Measurements from ENCODE around the gene GPRIN3. TPM values are rescaled to one million over a fixed set of nuclear protein-coding genes. Genes with fewer than 3 reads are reported as not detected.

Gene GPRIN3
- total RNA-seq, 2 donors from 2014 or later = 16.6 to 21.1 TPM

DNA sequence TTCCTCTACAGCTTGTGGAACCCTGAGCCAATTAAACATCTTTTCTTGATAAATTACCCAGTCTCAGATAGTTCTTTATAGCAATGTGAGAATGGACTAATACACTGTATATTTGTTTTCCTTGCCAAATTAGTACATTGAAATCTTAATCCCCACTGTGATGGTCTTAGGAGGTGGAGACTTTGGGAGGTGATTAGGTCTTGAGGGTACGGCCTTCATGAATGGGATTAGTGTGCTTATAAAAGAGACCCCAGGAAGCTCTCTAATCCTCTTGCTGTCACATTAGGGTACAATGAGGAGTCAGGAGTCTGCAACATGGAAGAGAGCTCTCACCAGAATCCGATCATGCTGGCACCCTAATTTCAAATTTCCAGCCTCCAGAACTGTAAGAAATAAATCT is 109.7 kb downstream of the GPRIN3 start:
- intact Hi-C loops (cut with DNase I, micrococcal nuclease) = no loop called here
- no peak for ATAC-seq
- no peak for DNase-seq

DNA sequence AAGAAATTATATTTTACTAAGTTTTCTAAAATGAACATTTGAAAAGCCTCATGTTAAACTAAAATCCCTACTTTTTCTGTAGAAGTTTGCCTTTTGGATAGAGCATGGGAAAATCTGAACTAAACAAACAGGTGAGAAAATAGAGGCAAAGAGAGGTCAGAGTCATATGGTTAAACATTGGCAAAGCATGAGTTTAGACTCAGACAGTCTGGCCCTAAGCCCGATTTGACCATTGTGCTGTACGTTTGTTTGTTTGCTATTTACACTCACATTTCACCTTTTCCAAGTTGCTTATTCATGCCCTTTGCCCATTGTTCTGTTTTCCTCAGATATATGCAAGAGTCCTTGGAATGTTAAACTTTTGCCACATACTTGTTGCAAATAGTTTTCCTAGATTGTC is 110.9 kb downstream of the GPRIN3 start:
- peak; percentile 90 for ATAC-seq
- no peak for DNase-seq
- intact Hi-C loops (cut with DNase I, micrococcal nuclease) = no loop called here

DNA sequence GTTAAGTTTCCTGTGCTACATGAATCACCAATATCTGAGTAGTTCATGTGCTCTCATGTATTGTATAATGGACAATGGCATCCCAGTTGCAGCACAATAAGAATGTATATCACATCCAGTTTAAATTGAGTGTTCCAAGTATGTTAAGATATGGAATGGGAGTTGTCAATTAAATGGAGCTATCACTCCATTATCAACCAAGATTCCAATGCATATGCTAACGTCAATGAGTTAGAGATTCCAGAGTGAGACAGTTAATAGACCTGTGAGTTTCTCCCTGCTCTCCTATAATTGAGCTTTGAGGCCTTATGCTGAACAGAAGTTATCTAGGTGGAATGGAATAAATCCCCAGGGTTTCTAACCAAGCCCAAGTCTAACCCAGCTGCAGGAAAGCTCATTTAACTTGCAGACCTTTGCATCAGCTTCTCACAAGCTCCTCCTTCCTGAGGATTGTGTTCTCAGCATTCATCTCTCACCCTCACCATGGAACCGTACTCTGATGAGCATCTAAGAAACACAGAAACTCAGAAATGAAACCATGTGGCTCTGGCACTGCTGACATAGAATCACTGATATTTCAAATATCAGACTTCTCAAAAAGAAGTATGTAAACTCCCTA is 111.4 kb downstream of the GPRIN3 start:
- DNase-seq = no peak
- peak; percentile 65 for ATAC-seq
- intact Hi-C loops (cut with DNase I, micrococcal nuclease) = no loop called here

DNA sequence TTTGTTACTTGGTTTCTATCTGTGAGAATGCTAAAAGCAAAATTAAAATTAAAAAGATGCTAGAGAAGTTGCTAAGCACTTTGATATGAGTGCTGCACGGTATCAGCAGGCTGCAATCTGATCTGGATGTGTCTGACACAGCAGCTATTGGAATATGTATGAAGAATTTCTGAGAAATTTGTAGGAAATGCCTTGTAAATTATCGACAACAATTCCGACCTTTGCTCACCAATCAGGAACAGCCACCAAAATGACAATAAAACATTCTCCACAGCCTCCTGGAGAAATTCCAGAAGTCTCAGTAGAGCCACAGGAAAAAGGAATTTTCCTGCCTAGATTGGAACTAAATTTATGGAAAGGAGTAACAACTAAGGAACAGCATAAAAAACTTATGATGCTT is 113.8 kb downstream of the GPRIN3 start:
- ATAC-seq (peak; percentile 69), DNase-seq (no peak)
- intact Hi-C loops (cut with DNase I, micrococcal nuclease) = no loop called here

Other genes starting within 250 kb of the GPRIN3 start
- gene TIGD2, start 196.3 kb downstream of the GPRIN3 start, total RNA-seq = 1 to 10 TPM; 5.2 to 5.3 TPM